H1 (cell line): ENCODE results near the gene INPP5B. TPM values are rescaled to one million over a fixed set of nuclear protein-coding genes. Genes with fewer than 3 reads are reported as not detected.

Experiments used
- CTCF ChIA-PET: fragments of 300-600 bp; sonication (Branson Sonifier 250); formaldehyde crosslinking; loops from one replicate; lab custom pipeline; 2021; ENCODE audit not compliant: partially characterized antibody; lab: Charles Lee
- POLR2A ChIA-PET: fragments of 300-600 bp; sonication (Branson Sonifier 250); formaldehyde crosslinking; loops from one replicate; lab custom pipeline; 2021; ENCODE audit warnings: inconsistent platforms; ENCODE audit not compliant: partially characterized antibody; lab: Charles Lee
- DNase-seq, 2 experiments: peaks; one replicate each; pipeline versions ENCODE4 v3.0.0 to v3.0.0-alpha.2; 2010 to 2022; ENCODE audit warnings: low spot score in 2 of 2, low read depth in 1 of 2, mixed read lengths in 1 of 2
- FAIRE-seq: peaks from 2 replicates; lab custom pipeline; 2011; peaks lifted over from hg19 to GRCh38; lab: Jason Lieb, UNC
- H2AFZ ChIP-seq: 2 replicates; pipeline ENCODE4 v1.8.1; 2012; ENCODE audit warnings: low read length, inconsistent platforms
- H2AK5ac ChIP-seq: 2 replicates; pipeline ENCODE4 v1.6.1; 2013; ENCODE audit warnings: low read depth, low read length
- H2BK120ac ChIP-seq: replicated peaks from 2 replicates; pipeline ENCODE3; 2013; ENCODE audit warnings: low read depth, low read length, inconsistent platforms
- H2BK12ac ChIP-seq: 2 replicates; pipeline ENCODE4 v1.6.1; 2013; ENCODE audit warnings: low read depth, low read length
- H2BK15ac ChIP-seq: 2 replicates; pipeline ENCODE4 v1.6.1; 2013; ENCODE audit warnings: low read length
- H2BK20ac ChIP-seq: 2 replicates; pipeline ENCODE4 v1.6.1; 2013; ENCODE audit warnings: low read length
- H2BK5ac ChIP-seq: 2 replicates; pipeline ENCODE4 v1.6.1; 2013; ENCODE audit warnings: low read depth, low read length
- H3K14ac ChIP-seq: 2 replicates; pipeline ENCODE4 v1.6.1; 2013; ENCODE audit warnings: inconsistent platforms; ENCODE audit not compliant: insufficient read length
- H3K18ac ChIP-seq: 2 replicates; pipeline ENCODE4 v1.6.1; 2013; ENCODE audit warnings: low read length; ENCODE audit errors: extremely low read depth
- H3K23ac ChIP-seq: 2 replicates; pipeline ENCODE4 v1.6.1; 2013; ENCODE audit warnings: inconsistent platforms; ENCODE audit not compliant: insufficient read length
- H3K23me2 ChIP-seq: 2 replicates; pipeline ENCODE4 v1.6.1; 2013; ENCODE audit warnings: low read depth, low read length
- H3K27ac ChIP-seq: 2 replicates; pipeline ENCODE4 v1.6.1; 2011; ENCODE audit warnings: low read depth, low read length, inconsistent platforms
- H3K27me3 ChIP-seq, 4 experiments: replicated peaks in 1 of 4; 1 replicate in 1 of 4; 2 replicates in 3 of 4; pipeline versions ENCODE4 v1.6.1 to v1.8.1; 2011 to 2013; ENCODE audit warnings: low read length in 3 of 4, mild to moderate bottlenecking in 3 of 4, inconsistent platforms in 2 of 4, mixed read lengths in 2 of 4, moderate library complexity in 1 of 4; ENCODE audit not compliant: control insufficient read depth in 3 of 4, insufficient read depth in 3 of 4; ENCODE audit errors: extremely low read depth in 1 of 4
- H3K36me3 ChIP-seq, 4 experiments: 2 replicates each; pipeline versions ENCODE4 v1.6.1 to v1.8.1; 2011 to 2013; ENCODE audit warnings: mild to moderate bottlenecking in 4 of 4, low read length in 3 of 4, moderate library complexity in 2 of 4, control low read depth in 1 of 4, inconsistent platforms in 1 of 4; ENCODE audit not compliant: insufficient read depth in 4 of 4, control insufficient read depth in 2 of 4
- H3K4ac ChIP-seq: replicated peaks from 2 replicates; pipeline ENCODE3; 2013; ENCODE audit warnings: low read length, low read depth, mixed read lengths, inconsistent platforms; ENCODE audit not compliant: insufficient read length
- H3K4me1 ChIP-seq, 4 experiments: replicated peaks in 1 of 4; 1 replicate in 1 of 4; 2 replicates in 3 of 4; pipeline versions ENCODE4 v1.6.1 to v1.8.1; 2011 to 2013; ENCODE audit warnings: low read length in 3 of 4, inconsistent platforms in 2 of 4, mixed read lengths in 1 of 4; ENCODE audit not compliant: insufficient read depth in 4 of 4, control insufficient read depth in 3 of 4
- H3K4me2 ChIP-seq, 2 experiments: 2 replicates each; pipeline versions ENCODE4 v1.6.1 to v1.8.1; 2011 to 2013; ENCODE audit warnings: low read depth in 2 of 2, low read length in 2 of 2, control low read depth in 1 of 2, inconsistent platforms in 1 of 2, mild to moderate bottlenecking in 1 of 2; ENCODE audit not compliant: insufficient read depth in 1 of 2
- H3K4me3 ChIP-seq, 4 experiments: fragments of 200-600, 300-600 bp in 1 of 4; sonication (generic), shearing (Covaris generic), sonication (Bioruptor Twin) in 1 of 4; 2 replicates each; pipeline versions ENCODE4 v1.5.1 to v1.8.1; 2011 to 2016; ENCODE audit warnings: low read length in 4 of 4, low read depth in 3 of 4, control low read depth in 2 of 4, inconsistent platforms in 2 of 4, mild to moderate bottlenecking in 2 of 4, mixed read lengths in 1 of 4, moderate library complexity in 1 of 4; ENCODE audit not compliant: insufficient read depth in 2 of 4; ENCODE audit errors: extremely low read depth in 1 of 4
- H3K56ac ChIP-seq: replicated peaks from 2 replicates; pipeline ENCODE3; 2013; ENCODE audit warnings: low read depth, mild to moderate bottlenecking, mixed read lengths, low read length, inconsistent platforms; ENCODE audit not compliant: insufficient read length
- H3K79me1 ChIP-seq: 2 replicates; pipeline ENCODE4 v1.6.1; 2013; ENCODE audit warnings: low read depth, low read length, control low read depth
- H3K79me2 ChIP-seq, 2 experiments: 2 replicates each; pipeline versions ENCODE4 v1.6.1 to v1.8.1; 2012 to 2013; ENCODE audit warnings: low read length in 2 of 2, mild to moderate bottlenecking in 2 of 2, inconsistent platforms in 1 of 2; ENCODE audit not compliant: insufficient read depth in 2 of 2, control insufficient read depth in 1 of 2
- H3K9ac ChIP-seq, 4 experiments: replicated peaks in 1 of 4; 1 replicate in 1 of 4; 2 replicates in 3 of 4; pipeline versions ENCODE4 v1.6.1 to v1.8.1; 2011 to 2013; ENCODE audit warnings: low read depth in 3 of 4, low read length in 3 of 4, control low read depth in 2 of 4, mild to moderate bottlenecking in 2 of 4, moderate library complexity in 2 of 4, inconsistent platforms in 1 of 4; ENCODE audit errors: extremely low read depth in 1 of 4
- H3K9me3 ChIP-seq, 2 experiments: 2 replicates each; pipeline versions ENCODE4 v1.6.1 to v1.8.1; 2012 to 2013; ENCODE audit warnings: mild to moderate bottlenecking in 2 of 2, moderate library complexity in 2 of 2, control low read depth in 1 of 2, inconsistent platforms in 1 of 2, low read depth in 1 of 2, low read length in 1 of 2, mixed read lengths in 1 of 2; ENCODE audit not compliant: insufficient read depth in 2 of 2
- H4K20me1 ChIP-seq, 2 experiments: replicated peaks in 1 of 2; 2 replicates each; pipeline versions ENCODE3 to v1.8.1; 2011 to 2013; ENCODE audit warnings: inconsistent platforms in 2 of 2, low read length in 2 of 2, mild to moderate bottlenecking in 1 of 2; ENCODE audit not compliant: insufficient read depth in 2 of 2, control insufficient read depth in 1 of 2
- H4K5ac ChIP-seq: 2 replicates; pipeline ENCODE4 v1.6.1; 2013; ENCODE audit warnings: low read length, low read depth, mixed read lengths, inconsistent platforms; ENCODE audit not compliant: insufficient read length
- H4K8ac ChIP-seq: 2 replicates; pipeline ENCODE4 v1.8.0; 2013; ENCODE audit warnings: mild to moderate bottlenecking, moderate library complexity, low read length, inconsistent platforms; ENCODE audit not compliant: insufficient read depth; ENCODE audit errors: extremely low read depth
- H4K91ac ChIP-seq: replicated peaks from 2 replicates; pipeline ENCODE3; 2013; ENCODE audit warnings: low read length, mixed read lengths, inconsistent platforms; ENCODE audit not compliant: insufficient read length
- RAD21 ChIP-seq, 2 experiments: IDR thresholded peaks in 1 of 2; conservative IDR thresholded peaks in 1 of 2; 2 replicates each; pipeline ENCODE4 v1.6.1; 2011; ENCODE audit warnings: low read depth in 2 of 2, low read length in 2 of 2, improper control_type of control experiment in 1 of 2, inconsistent platforms in 1 of 2, mild to moderate bottlenecking in 1 of 2, moderate library complexity in 1 of 2
- SIX5 ChIP-seq: IDR thresholded peaks from 2 replicates; pipeline ENCODE4 v1.6.1; 2011; ENCODE audit warnings: mild to moderate bottlenecking, low read depth, low read length
- TEAD4 ChIP-seq: IDR thresholded peaks from 2 replicates; pipeline ENCODE4 v1.6.1; 2012; ENCODE audit warnings: low read depth, low read length, inconsistent platforms, mixed read lengths
- WGBS, 2 experiments: shearing (Covaris generic) in 1 of 2; methylation state at CpG; one replicate each; pipeline versions ENCODE4 v1.1.6 to v1.1.7; 2013 to 2015; ENCODE audit warnings: low lambda C conversion rate in 2 of 2, mixed read lengths in 2 of 2, inconsistent platforms in 1 of 2, low coverage in 1 of 2, missing lambda C conversion rate in 1 of 2; ENCODE audit not compliant: insufficient replicate concordance in 2 of 2, insufficient coverage in 1 of 2, insufficient read length in 1 of 2; ENCODE audit errors: extremely low coverage in 1 of 2, missing lambda C conversion rate in 1 of 2; 5-methylcytosine and 5-hydroxymethylcytosine counted together
- polyA plus RNA-seq, 7 experiments: library from polyadenylated mRNA; depleted of rRNA in 3 of 7; stranded (reverse) in 5 of 7; unstranded in 2 of 7; fragments of >200 nt in 5 of 7; fragments of 200-250 nt in 2 of 7; gene quantifications; 1 replicate in 5 of 7; 2 replicates in 1 of 7; 4 replicates in 1 of 7; pipeline versions ENCODE4 v1.2.1 to v1.2.3, GENCODE V29; 2011 to 2013; ENCODE audit warnings: missing spikeins in 2 of 7, mixed read lengths in 2 of 7
- total RNA-seq: library from RNA; stranded (reverse); fragmentation: NEBNext Ultra II Directional; extraction: Animal tissue kit (Norgen Biotek cat#: 25700); gene quantifications from 2 replicates; pipeline ENCODE4 v1.2.1, GENCODE V29; 2021
- TF ChIP-seq, protein P1 (sequence below), 3 experiments: IDR thresholded peaks; 1 replicate in 2 of 3; 2 replicates in 1 of 3; pipeline versions ENCODE4 v1.5.1 to v1.6.1; 2011; ENCODE audit warnings: low read length in 3 of 3, mild to moderate bottlenecking in 3 of 3, inconsistent platforms in 2 of 3, low read depth in 1 of 3, moderate library complexity in 1 of 3; ENCODE audit not compliant: insufficient read depth in 1 of 3; ENCODE audit errors: control extremely low read depth in 1 of 3
- TF ChIP-seq, protein P2 (sequence below): IDR thresholded peaks from 2 replicates; pipeline ENCODE4 v1.6.1; 2012; ENCODE audit warnings: low read length, inconsistent platforms
- TF ChIP-seq, protein P3 (sequence below): IDR thresholded peaks from 2 replicates; pipeline ENCODE4 v1.6.1; 2012; ENCODE audit warnings: inconsistent platforms

Gene INPP5B
- total and polyA plus RNA-seq, 2 of the 8 experiments (the other 6 are each of a cell fraction or from before 2014, with no cell fraction given) = 14.0 to 23.7 TPM

DNA sequence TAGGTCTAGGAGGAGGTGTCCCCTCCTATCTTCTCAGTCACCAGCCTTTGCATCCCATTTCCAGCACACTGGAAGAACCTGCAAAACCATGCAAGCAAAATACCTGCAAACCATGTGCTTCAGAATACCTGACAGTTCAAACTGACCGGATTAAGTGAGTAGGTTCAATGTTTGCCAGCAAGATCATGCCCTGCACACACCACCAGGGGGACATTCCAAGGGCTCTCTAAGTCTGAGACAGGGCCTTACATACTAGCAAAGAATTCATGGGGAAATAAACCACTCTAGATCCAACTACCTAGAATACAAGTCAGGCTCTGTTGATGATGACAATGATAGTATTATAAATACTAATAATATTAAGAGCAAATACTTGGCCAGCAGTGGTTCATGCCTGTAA, 27.6 kb downstream of the INPP5B start:
- Histone ChIP-seq H3K9ac (no peak overlapping the region), H3K4me1 (no peaks in the 10 kb centered on the region)
- no peak for DNase-seq

More for the DNA sequence above, 27.6 kb downstream of the INPP5B start:
- peaks cover 2% of the 10 kb centered on the region for H3K79me1 ChIP-seq
- no peaks in the 10 kb centered on the region for H3K23me2 ChIP-seq
- no peak overlapping the region for H3K4ac ChIP-seq
- 88% methylated on average over 1 of the region's 1 CpG; no CpG with 5 or more reads in 1 of the 2 experiments for WGBS, 2 experiments
- no peak overlapping the region for H3K18ac ChIP-seq
- no peak overlapping the region for H2AFZ ChIP-seq
- H2BK5ac ChIP-seq = no peak overlapping the region
- ChIA-PET POLR2A (no interaction called here), CTCF (interaction anchor here (0.9 kb wide), 1 partner anchor 11 kb away, joined by 3 read pairs; no protein-coding TSS in a partner anchor)
- H2BK120ac ChIP-seq = no peak overlapping the region
- no peak overlapping the region for H3K56ac ChIP-seq
- H2BK15ac ChIP-seq = no peak overlapping the region
- H2AK5ac ChIP-seq = no peak overlapping the region
- H2BK12ac ChIP-seq = no peak overlapping the region
- H3K4me3 ChIP-seq = no peak overlapping the region
- H4K5ac ChIP-seq = no peak overlapping the region
- peaks cover 3 to 6% of the 10 kb centered on the region in 2 experiments for H4K20me1 ChIP-seq
- H3K4me2 ChIP-seq = no peak overlapping the region
- no peaks in the 10 kb centered on the region for H3K27me3 ChIP-seq
- peaks cover 0 to 17% of the 10 kb centered on the region in 2 experiments; a peak in 1 of 4 replicates for H3K79me2 ChIP-seq
- H2BK20ac ChIP-seq = no peak overlapping the region
- no peak overlapping the region for H3K27ac ChIP-seq
- TF ChIP-seq TEAD4 (peak; percentile 87), SIX5 (no peak), RAD21 (IDR thresholded peaks at IDR 0.05 in 1 of 2, conservative IDR thresholded peaks at IDR 0.05 in 1 of 2; ENCODE audit: low read depth in 2 of 2, low read length in 2 of 2) (peak; percentile 18 to 46; a peak in 2 of 4 replicates)
- TF ChIP-seq, protein P1, sequence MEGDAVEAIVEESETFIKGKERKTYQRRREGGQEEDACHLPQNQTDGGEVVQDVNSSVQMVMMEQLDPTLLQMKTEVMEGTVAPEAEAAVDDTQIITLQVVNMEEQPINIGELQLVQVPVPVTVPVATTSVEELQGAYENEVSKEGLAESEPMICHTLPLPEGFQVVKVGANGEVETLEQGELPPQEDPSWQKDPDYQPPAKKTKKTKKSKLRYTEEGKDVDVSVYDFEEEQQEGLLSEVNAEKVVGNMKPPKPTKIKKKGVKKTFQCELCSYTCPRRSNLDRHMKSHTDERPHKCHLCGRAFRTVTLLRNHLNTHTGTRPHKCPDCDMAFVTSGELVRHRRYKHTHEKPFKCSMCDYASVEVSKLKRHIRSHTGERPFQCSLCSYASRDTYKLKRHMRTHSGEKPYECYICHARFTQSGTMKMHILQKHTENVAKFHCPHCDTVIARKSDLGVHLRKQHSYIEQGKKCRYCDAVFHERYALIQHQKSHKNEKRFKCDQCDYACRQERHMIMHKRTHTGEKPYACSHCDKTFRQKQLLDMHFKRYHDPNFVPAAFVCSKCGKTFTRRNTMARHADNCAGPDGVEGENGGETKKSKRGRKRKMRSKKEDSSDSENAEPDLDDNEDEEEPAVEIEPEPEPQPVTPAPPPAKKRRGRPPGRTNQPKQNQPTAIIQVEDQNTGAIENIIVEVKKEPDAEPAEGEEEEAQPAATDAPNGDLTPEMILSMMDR (IDR thresholded peaks at IDR 0.05; ENCODE audit: control extremely low read depth in 1 of 3, insufficient read depth in 1 of 3, low read depth in 1 of 3, low read length in 3 of 3) = peak; percentile 47 to 73 (median 59)
- TF ChIP-seq, protein P2, sequence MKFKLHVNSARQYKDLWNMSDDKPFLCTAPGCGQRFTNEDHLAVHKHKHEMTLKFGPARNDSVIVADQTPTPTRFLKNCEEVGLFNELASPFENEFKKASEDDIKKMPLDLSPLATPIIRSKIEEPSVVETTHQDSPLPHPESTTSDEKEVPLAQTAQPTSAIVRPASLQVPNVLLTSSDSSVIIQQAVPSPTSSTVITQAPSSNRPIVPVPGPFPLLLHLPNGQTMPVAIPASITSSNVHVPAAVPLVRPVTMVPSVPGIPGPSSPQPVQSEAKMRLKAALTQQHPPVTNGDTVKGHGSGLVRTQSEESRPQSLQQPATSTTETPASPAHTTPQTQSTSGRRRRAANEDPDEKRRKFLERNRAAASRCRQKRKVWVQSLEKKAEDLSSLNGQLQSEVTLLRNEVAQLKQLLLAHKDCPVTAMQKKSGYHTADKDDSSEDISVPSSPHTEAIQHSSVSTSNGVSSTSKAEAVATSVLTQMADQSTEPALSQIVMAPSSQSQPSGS = no peak
- TF ChIP-seq, protein P3, sequence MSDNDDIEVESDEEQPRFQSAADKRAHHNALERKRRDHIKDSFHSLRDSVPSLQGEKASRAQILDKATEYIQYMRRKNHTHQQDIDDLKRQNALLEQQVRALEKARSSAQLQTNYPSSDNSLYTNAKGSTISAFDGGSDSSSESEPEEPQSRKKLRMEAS = no peak
- no peaks in the 10 kb centered on the region; a peak in 1 of 8 replicates for H3K36me3 ChIP-seq
- H3K9me3 ChIP-seq = no peaks in the 10 kb centered on the region
- H4K8ac ChIP-seq = no peak overlapping the region
- FAIRE-seq = no peak
- no peak overlapping the region for H3K14ac ChIP-seq
- H4K91ac ChIP-seq = no peak overlapping the region
- no peak overlapping the region for H3K23ac ChIP-seq
